ENCODE data around the gene QDPR.

QDPR gene

GRCh38 chr4:17557880-17558279, 46.0 kb upstream of the QDPR start:
- Histone ChIP-seq H3K4me3 (replicated peaks; ENCODE audit: low read depth, low read length) (no peak overlapping the region), H3K36me3 (ENCODE audit: control insufficient read depth, insufficient read depth, low read length) (no peaks in the 10 kb centered on the region), H3K27me3 (replicated peaks; ENCODE audit: control insufficient read depth, insufficient read depth, low read length) (no peaks in the 10 kb centered on the region)
- TF ChIP-seq CTCF (IDR thresholded peaks at IDR 0.05; ENCODE audit: insufficient read depth, low read length, poor library complexity, severe bottlenecking): no peak
- no peak for DNase-seq (ENCODE audit: extremely low read depth, insufficient read length)

- no peak for DNase-seq (ENCODE audit: extremely low read depth, insufficient read length)
- Histone ChIP-seq H3K4me3 (replicated peaks; ENCODE audit: low read depth, low read length) (no peak overlapping the region), H3K36me3 (ENCODE audit: control insufficient read depth, insufficient read depth, low read length) (no peaks in the 10 kb centered on the region), H3K27me3 (replicated peaks; ENCODE audit: control insufficient read depth, insufficient read depth, low read length) (no peaks in the 10 kb centered on the region)
- TF ChIP-seq CTCF (IDR thresholded peaks at IDR 0.05; ENCODE audit: insufficient read depth, low read length, poor library complexity, severe bottlenecking): no peak
Observed at GRCh38 chr4:17556498-17556897, 44.6 kb upstream of the QDPR start.

GRCh38 chr4:17554568-17554967, 42.7 kb upstream of the QDPR start:
- DNase-seq (ENCODE audit: extremely low read depth, insufficient read length): no peak
- H3K4me3 ChIP-seq (replicated peaks; ENCODE audit: low read depth, low read length): no peak overlapping the region
- no peaks in the 10 kb centered on the region for H3K27me3 ChIP-seq (replicated peaks; ENCODE audit: control insufficient read depth, insufficient read depth, low read length)
- H3K36me3 ChIP-seq (ENCODE audit: control insufficient read depth, insufficient read depth, low read length): no peaks in the 10 kb centered on the region
- no peak for TF ChIP-seq CTCF (IDR thresholded peaks at IDR 0.05; ENCODE audit: insufficient read depth, low read length, poor library complexity, severe bottlenecking)

GRCh38 chr4:17552427-17552826, 40.5 kb upstream of the QDPR start:
- Histone ChIP-seq H3K36me3 (ENCODE audit: control insufficient read depth, insufficient read depth, low read length) (no peaks in the 10 kb centered on the region), H3K27me3 (replicated peaks; ENCODE audit: control insufficient read depth, insufficient read depth, low read length) (no peaks in the 10 kb centered on the region), H3K4me3 (replicated peaks; ENCODE audit: low read depth, low read length) (no peak overlapping the region)
- no peak for TF ChIP-seq CTCF (IDR thresholded peaks at IDR 0.05; ENCODE audit: insufficient read depth, low read length, poor library complexity, severe bottlenecking)
- DNase-seq (ENCODE audit: extremely low read depth, insufficient read length): no peak

GRCh38 chr4:17550549-17550948, 38.7 kb upstream of the QDPR start:
- Histone ChIP-seq H3K36me3 (ENCODE audit: control insufficient read depth, insufficient read depth, low read length) (no peaks in the 10 kb centered on the region), H3K27me3 (replicated peaks; ENCODE audit: control insufficient read depth, insufficient read depth, low read length) (no peaks in the 10 kb centered on the region), H3K4me3 (replicated peaks; ENCODE audit: low read depth, low read length) (no peak overlapping the region)
- TF ChIP-seq CTCF (IDR thresholded peaks at IDR 0.05; ENCODE audit: insufficient read depth, low read length, poor library complexity, severe bottlenecking): no peak
- DNase-seq (ENCODE audit: extremely low read depth, insufficient read length): no peak

GRCh38 chr4:17546678-17547077, 34.8 kb upstream of the QDPR start:
- no peaks in the 10 kb centered on the region for H3K36me3 ChIP-seq (ENCODE audit: control insufficient read depth, insufficient read depth, low read length)
- TF ChIP-seq CTCF (IDR thresholded peaks at IDR 0.05; ENCODE audit: insufficient read depth, low read length, poor library complexity, severe bottlenecking): no peak
- no peak overlapping the region for H3K4me3 ChIP-seq (replicated peaks; ENCODE audit: low read depth, low read length)
- H3K27me3 ChIP-seq (replicated peaks; ENCODE audit: control insufficient read depth, insufficient read depth, low read length): no peaks in the 10 kb centered on the region
- DNase-seq (ENCODE audit: extremely low read depth, insufficient read length): no peak

Measured in GM06990 (cell line).